GM21423 (cell line): ENCODE data around the gene TEX19.

Experiments used
- ATAC-seq: cut with Tn5 transposase; IDR thresholded peaks from one replicate; pipeline ENCODE4 v1.9.1; 2021; ENCODE audit warnings: mild to moderate bottlenecking, moderate library complexity; ENCODE audit not compliant: unreplicated experiment

The TEX19 gene, protein sequence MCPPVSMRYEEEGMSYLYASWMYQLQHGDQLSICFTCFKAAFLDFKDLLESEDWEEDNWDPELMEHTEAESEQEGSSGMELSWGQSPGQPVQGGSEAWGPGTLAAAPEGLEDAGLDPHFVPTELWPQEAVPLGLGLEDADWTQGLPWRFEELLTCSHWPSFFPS

DNA sequence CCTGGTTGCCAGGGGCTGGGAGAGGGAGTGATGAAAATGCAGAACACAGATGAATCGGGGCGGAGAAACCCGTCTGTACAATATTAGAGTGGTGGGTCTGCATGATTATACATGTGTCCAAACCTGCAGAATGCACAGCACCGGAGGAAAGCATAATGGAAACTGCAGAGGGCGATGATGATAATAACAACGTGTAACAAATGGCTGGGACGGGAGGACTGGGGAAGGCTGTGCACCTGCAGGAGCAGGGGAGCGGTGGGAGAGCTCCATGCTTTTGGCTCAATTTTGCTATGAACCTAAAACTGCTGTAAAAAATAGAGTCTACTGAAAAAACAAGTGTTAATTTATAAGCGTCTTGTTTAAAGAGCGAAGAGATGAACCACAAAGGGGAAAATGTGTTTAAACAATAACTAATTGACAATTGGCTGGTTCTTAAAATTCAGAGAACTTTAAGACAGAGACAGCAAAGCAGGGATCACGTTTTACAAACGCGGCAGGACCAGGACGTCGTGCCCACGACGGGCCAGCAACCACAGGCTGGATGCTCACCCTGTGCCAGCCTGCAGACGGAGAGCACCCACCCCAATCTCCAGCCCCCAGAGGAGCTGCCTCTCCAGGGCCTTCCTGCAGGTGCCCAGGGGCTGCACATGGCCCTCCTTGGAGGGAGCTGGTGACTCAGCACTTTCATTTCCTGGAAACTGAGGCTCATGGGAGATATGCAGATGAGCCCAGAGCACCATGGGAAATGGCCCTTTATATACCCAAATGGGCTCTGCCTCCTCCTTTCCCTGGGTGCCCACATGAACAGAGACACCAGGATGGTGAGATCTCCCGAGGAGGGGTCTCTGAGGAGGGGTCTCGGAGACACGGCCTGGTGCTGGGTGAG is at the start of gene TEX19:
TEX19 (plus strand) TSS at position 783 of the 886 bp plus-strand sequence. CDS start 2,904 bp downstream, outside the sequence.
- ATAC-seq = no peak

DNA sequence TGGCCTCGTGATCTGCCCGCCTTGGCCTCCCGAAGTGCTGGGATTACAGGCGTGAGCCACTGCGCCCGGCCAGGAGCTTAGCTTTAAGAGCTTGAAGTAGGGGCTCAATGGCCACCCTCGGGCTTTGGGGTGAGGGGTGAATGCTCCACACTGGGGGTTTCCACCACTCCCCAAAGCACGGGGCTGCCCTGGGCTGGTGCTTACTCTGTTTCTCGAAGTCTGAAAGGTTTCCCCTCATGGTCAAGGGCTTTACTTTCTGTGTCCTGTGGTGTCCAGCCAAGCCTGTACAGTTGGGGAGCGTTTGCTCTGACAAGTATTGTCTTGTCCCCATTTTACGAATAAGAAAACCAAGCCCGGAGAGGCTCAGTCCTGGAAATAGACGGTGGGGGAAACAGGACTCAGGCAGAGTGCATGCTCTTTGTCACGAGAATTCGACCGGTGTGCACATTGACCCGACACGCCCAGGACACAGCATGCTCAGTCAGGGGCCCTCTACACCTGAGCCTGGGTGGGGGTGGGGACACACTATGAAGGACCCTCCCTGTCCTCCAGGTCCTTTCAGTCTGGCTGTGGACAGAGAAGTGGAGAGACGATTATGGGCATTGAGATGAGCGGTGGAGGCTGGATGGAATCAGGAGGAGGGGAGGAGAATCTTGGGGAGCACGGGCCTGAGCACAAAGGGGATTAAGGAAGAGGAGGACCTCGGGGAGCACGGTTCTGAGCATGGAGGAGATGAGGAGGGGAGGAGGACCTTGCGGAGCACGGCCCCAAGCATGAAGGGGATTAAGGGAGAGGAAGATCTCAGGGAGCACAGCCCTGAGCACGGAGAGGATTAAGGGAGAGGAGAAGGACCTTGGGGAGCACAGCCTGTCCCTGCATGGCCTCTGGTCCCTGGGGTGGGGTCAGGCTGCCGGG is 49.1 kb upstream of the TEX19 start:
- ATAC-seq = no peak

DNA sequence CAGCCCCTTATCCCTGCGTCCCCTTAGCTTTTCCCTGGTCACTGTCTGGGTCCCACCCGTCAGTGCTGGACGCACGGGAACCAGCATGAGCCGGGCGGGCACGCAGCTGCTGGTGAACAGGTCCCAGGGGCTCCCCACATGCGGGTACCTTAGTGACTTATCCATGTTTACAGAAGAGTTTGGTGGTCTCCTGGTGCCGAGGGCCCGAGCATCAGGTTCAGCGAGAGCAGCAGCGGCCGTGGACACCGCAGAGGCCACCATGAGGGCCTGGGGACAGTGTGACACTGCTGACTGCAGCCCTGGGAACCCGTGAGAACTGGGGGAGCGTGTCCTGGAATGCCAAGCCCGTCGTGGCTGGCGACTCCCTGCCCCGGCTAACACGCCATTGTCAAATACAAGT is 48.2 kb upstream of the TEX19 start:
- ATAC-seq = no peak

DNA sequence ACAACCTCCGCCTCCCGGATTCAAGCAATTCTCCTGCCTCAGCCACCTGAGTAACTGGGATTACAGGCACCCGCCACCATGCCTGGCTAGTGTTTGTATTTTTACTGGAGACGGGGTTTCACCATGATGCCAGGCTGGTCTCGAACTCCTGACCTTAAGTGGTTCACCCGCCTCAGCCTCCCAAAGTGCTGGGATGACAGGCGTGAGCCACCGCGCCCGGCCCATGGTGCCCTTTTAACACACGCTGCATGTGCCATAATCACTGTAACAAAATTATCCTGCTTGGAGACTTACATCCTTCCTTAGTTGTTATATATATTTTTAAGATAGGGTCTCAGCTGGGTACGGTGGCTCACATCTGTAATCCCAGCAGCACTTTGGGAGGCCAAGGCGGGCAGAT is 47.1 kb upstream of the TEX19 start:
- no peak for ATAC-seq

DNA sequence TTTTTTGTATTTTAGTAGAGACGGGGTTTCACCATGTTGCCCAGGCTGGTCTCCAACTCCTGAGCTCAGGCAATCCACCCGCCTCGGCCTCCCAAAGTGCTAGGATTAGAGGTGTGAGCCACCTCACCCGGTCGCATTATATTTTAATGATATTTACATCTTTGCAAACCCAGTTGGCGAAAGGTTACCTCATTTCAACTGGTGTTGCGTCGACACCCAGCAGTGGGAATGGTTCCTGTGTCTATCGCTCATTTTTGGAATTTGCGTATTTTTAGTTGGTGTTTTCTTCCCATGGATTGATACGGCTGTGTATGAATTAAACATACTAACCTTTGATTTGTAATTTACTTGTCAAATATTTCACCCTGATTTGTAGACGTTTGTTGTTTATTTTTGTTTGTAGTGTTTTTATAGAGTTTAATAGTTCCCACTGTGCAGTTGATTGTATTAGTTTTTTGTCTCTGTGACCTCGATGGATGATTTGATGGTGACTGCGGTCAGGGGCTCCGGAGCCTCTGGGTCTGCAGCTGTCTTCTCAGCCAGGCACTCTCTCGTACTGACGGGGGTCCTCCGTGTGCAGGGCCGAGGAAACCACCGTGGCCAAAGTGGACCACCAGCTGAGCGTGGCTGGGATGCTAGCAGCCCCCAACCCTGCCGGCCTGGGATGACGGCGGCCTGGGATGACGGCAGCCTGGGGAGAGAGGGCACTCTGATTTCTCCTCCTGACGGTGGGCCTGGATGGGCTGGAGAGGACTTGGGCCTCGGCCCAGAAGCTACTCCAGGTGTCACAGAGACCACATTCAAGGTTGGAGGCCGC is 45.6 kb upstream of the TEX19 start:
- no peak for ATAC-seq

DNA sequence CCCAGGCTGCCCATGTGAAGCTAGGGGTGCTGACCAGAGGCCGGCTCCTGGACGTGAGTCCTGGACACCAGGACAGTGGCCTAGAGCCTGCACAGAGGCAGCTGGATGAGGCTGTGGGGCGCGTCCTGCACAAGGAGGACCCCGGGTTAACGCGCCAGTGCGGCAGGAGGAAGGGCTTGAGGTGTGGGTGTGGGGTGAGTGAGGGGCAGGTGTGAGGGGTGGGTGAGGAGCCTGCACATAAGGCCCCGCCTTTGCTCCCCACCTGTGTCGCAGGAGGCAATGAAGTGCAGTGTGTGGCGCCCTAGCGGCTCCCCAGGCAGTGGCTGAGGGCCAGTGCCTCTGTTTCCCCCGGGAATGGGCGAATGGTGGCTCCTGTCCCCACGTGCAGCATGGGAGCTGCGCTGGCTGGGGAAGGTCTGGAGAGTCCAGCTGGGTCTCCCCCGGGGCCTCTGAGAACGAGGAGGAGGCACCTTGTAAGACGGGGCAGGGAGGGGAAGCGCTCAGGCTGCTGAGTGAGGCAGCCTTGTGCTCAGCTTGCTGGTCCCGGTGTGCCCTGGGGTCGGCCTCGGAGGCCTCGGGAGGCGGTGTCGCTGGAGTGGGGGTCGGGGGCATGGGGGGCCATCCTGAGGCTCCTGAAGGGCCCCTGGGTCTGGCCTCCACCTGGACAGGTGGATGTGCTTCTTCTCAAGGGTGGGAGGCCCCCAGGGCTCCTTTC is 44.9 kb upstream of the TEX19 start:
- no peak for ATAC-seq

DNA sequence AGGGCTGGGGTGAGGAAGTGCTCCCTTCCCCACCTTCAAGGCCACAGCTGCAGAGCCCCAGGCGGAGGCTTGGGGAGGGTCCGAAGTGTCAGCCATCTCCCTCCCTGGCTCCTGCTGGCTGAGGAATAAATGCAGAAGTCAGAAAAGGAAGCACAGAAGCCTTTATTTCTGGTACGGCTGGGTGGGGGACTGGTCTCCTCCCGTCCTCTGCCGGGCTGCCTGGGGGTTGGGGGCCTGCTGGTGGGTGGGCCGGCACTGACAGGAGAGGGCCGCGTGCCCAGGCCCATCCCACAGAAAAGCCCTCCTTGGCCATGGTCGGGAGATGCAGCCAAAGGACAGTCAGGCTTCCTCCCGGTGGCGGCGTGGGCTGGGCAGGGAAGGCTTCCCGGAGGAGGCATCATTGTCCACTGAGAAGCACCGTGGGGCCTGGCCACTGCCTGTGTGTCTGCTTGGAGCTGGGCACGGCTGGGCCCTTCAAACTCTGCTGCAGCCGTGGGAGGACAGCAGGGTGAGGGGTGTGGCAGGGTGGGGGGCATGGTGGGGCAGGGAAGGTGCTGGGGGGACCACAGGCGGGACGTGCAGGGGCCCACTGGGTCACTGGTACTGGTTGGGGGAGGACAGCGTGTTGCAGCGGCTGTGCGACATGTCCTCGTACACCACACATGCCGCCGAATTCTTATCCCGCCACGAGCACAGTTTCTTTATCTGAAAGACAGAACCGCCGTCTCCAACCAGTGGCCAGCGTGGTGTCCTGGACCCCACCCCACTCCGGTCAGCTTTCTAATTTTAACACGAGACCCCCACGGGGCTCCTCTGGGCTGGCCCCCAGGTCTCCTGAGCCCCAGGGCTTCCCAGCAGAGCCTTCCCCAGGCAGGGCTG is 44.1 kb upstream of the TEX19 start:
- no peak for ATAC-seq

DNA sequence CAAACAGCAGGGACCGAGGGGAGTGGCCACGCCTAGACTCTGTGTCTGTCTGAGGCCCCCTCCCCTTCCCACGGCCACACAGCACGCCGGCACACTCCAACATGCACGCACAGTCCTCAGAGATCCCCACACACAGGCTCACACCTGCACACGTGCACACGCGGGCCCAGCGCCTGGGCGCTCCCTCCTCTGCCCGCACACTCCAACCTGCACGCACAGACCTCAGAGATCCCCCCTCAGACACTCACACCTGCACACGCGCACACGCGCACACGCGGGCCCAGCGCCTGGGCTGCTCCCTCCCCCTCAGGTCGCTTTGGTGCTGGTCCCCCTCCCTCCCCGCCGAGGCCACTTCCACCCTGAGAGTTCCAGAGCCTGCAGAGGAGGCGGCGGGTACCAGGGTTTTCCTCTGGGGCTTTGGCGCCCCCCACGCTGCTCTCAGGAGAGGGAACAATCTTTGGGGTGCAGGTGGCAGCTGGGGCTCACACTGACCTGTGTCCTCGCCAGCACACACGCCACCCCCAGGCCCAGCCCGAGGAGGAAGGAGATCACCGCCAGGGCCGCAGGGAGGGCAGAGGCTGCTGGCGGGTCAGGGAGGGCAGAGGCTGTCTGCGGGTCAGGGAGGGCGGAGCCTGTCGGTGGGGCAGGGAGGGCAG is 43.2 kb upstream of the TEX19 start:
- ATAC-seq = no peak

DNA sequence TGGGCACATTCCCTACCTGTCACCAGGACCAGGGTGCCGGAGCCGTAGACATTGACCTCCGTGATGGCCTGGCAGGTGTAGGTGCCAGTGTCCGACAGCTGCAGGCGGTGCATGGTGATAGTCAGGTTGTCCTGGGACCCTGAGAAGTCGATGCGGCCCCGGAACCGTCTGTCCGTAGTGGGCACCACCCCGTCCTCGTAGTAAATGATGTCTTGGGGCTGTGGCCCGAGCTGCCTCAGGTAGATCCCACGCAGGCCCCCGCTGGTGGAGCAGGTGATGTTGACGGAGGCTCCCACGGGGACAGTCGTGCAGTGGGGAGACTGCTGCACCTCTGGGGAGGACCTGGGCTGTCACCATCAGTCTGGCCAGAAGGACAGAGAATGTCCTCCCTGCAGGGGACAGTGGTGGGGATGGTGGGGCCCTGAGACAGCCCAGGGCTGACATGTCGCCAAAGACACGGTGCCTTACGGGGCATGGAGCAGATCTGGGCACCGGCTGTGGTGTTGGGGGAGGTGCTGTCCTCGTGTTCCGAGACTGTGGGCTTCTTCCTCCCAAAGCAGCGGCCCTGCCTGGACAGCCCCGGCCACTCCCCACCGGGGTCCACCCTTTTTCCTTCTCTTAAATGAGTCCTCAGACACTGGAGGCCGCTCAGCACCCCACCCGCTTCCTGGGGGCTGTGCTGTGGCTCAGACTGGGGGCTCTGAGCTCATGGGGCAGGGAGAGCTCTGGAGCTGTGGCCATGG is 42.2 kb upstream of the TEX19 start:
- no peak for ATAC-seq

DNA sequence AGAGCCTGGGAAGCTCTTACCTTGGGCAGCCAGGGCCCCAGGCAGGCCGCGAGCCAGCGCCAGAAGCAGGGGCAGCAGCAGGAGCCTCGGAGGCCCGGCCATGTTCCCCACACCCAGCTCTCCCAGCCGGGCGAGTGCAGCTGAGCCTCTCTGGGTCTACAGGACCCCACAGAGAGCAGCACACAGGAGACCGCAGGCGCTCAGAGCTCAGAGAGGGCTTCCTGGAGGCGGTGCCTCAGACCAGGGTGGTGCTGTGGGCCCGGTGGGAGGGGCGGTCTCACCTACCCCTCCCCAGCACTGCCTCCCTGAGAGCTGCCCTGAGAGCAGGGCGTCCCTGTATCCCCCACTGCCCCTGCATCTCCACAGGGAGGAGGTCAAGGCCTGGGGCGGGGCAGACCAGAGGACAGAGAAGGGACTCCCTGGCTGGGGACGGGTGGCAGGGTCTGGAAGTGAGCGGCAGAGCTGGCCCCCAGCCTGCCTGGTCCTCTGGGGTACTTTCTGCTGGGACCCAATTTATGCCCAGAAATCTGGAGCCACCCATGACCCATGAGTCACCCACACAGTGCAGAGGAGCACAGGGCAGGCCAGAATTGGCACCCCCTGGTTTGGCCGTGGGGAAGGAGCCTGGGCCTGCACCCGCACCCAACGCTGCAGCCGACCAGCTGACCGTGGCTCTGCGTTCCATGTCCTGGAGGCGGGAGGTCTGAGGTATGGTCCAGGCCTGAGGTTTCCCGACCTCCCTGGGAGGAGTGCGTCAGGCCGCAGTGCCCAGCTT is 41.5 kb upstream of the TEX19 start, which contains the start of gene CD7:
CD7 (minus strand) TSS at position 215 of the 775 bp plus-strand sequence; CDS start at position 102, 113 bp downstream.
- no peak for ATAC-seq

DNA sequence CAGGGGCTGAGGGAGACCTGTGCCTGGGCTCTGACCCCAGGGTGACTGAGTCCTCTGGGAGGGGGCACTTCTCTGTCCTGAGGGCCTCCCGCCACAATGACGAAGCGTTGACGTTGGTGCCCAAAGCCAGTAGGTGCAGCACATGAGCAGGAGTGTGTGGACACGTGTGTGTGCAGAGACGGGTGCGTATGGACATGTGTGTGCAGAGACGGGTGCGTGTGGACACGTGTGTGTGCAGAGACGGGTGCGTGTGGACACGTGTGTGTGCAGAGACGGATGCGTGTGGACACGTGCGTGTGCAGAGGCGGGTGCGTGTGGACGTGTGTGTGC is 40.9 kb upstream of the TEX19 start:
- no peak for ATAC-seq

DNA sequence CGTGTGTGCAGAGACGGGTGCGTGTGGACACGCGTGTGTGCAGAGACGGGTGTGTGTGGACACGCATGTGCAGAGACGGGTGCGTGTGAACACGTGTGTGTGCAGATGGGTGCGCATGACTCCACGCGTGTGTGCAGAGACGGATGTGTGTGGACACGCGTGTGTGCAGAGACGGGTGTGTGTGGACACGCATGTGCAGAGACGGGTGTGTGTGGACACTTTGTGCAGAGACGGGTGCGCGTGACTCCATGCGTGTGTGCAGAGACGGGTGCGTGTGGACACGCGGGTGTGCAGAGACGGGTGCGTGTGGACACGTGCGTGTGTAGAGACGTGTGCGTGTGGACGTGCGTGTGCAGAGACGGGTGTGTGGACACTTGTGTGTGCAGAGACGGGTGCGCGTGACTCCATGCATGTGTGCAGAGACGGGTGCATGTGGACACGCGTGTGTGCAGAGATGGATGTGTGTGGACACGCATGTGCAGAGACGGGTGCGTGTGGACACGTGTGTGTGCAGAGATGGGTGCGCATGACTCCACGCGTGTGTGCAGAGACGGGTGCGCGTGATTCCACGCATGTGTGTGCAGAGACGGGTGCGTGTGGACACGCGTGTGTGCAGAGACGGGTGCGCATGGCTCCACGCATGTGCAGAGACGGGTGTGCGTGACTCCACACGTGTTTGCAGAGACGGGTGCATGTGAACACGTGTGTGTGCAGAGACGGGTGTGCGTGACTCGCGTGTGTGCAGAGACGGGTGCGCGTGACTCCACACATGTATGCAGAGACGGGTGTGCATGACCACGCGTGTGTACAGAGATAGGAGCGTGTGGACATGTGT is 40.1 kb upstream of the TEX19 start:
- no peak for ATAC-seq

DNA sequence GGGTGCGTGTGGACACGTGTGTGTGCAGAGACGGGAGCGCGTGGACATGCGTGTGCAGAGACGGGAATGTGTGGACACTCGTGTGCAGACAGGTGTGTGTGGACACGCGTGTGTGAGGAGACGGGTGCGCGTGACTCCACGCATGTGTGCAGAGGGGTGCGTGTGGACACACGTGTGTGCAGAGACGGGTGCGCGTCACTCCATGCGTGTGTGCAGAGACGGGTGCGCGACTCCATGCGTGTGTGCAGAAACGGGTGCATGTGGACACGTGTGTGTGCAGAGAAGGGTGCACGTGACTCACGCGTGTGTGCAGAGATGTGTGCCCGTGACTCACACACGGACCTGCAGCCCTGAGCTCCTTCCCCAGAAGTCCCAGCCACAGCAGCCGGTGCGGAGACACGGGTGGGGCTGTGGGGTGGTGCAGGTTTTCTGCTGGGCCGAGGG is 39.4 kb upstream of the TEX19 start:
- no peak for ATAC-seq

DNA sequence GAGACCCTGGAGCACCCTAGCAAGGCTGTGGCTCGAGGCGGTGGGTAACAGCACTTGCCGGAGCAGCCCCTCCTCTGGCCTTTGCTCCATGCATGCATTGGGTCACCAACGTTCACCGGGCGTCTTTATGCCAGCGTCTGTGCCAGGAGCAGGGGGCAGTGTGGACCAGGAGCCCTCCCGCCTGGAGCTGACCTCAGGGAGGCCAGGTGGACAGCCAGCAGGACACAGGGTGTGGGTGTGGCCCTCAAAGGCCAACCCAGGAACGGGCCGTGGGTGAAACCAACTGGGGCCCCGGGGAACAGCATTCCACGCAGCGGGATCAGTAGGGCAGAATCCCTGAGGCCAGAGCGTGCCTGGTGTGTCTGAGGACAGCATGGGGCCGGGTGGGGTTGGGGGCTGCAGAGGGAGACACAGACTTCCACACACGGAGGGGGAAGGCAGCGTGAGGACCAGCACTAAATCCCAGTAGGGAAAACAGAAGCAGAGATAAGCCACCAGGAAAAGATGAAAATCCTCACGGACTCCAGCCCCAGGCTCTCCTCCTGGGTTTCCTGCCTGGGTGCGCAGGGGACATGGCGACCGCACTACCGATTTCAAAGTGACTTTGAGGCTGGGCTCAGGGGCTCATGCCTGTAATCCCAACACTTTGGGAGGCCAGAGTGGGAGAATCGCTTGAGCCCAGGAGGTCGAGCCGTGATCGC is 38.8 kb upstream of the TEX19 start:
- no peak for ATAC-seq
